GM19035 (cell line): ENCODE data around the gene LIF.

Experiments
- ATAC-seq: cut with Tn5 transposase; IDR thresholded peaks from one replicate; pipeline ENCODE4 v1.9.1; 2021; ENCODE audit not compliant: unreplicated experiment

LIF gene

GRCh38 chr22:30265131-30265720, 18.7 kb upstream of the LIF start:
- ATAC-seq = no peak

- no peak for ATAC-seq
These were observed 17.3 kb upstream of the LIF start for GRCh38 chr22:30263883-30264282.

GRCh38 chr22:30262917-30263741, 16.6 kb upstream of the LIF start:
- no peak for ATAC-seq

GRCh38 chr22:30262112-30262511, 15.6 kb upstream of the LIF start:
- ATAC-seq = no peak

GRCh38 chr22:30261134-30261533, 14.6 kb upstream of the LIF start:
- no peak for ATAC-seq

GRCh38 chr22:30260682-30261081, 14.1 kb upstream of the LIF start:
- ATAC-seq = no peak

GRCh38 chr22:30260276-30260675, 13.7 kb upstream of the LIF start:
- no peak for ATAC-seq

GRCh38 chr22:30254314-30254713, 7.8 kb upstream of the LIF start:
- ATAC-seq = no peak

GRCh38 chr22:30253205-30253852, 6.8 kb upstream of the LIF start:
- ATAC-seq = no peak

- ATAC-seq = no peak
These were observed 6.0 kb upstream of the LIF start for GRCh38 chr22:30252411-30253204.

GRCh38 chr22:30251711-30252110, 5.2 kb upstream of the LIF start:
- no peak for ATAC-seq

GRCh38 chr22:30250661-30251267, 4.2 kb upstream of the LIF start:
- ATAC-seq = no peak

- no peak for ATAC-seq
These were observed 3.5 kb upstream of the LIF start for GRCh38 chr22:30250039-30250565.

GRCh38 chr22:30249049-30250038, 2.8 kb upstream of the LIF start:
- no peak for ATAC-seq

- no peak for ATAC-seq
These were observed 1.9 kb upstream of the LIF start for GRCh38 chr22:30248484-30248883.

GRCh38 chr22:30247974-30248373, 1.4 kb upstream of the LIF start:
- ATAC-seq = no peak

- ATAC-seq = no peak
These were observed 1.0 kb upstream of the LIF start for GRCh38 chr22:30247561-30247960.

- ATAC-seq = no peak
These were observed 336 bp upstream of the LIF start for GRCh38 chr22:30246814-30247376.
